Breast epithelium (tissue), 4 donors: ENCODE data around the gene CCSER1. TPM values are rescaled to one million over a fixed set of nuclear protein-coding genes. Genes with fewer than 3 reads are reported as not detected.

Experiments used
- DNase-seq, 2 donors: peaks; one replicate each; pipeline ENCODE4 v3.0.0-alpha.2; 2019; ENCODE audit warnings: low spot score in 2 of 2
- H3K27ac ChIP-seq, 2 donors: fragments of 200-600 bp; sonication (generic) in 1 of 2; one replicate each; pipeline ENCODE4 v1.5.1; 2016 to 2019; ENCODE audit warnings: mild to moderate bottlenecking in 1 of 2
- H3K27me3 ChIP-seq, 2 donors: fragments of 200-600 bp; sonication (generic) in 1 of 2; one replicate each; pipeline versions ENCODE4 v1.5.1 to v1.6.0; 2017 to 2019; ENCODE audit warnings: control low read depth in 1 of 2, mild to moderate bottlenecking in 1 of 2
- H3K36me3 ChIP-seq: fragments of 200-600 bp; one replicate; pipeline ENCODE4 v1.5.1; 2019
- H3K4me1 ChIP-seq, 2 donors: fragments of 200-600 bp; sonication (generic); one replicate each; pipeline ENCODE4 v1.5.1; 2016 to 2019; ENCODE audit warnings: control low read depth in 1 of 2
- H3K4me3 ChIP-seq, 3 donors: fragments of 200-600 bp; sonication (generic); 1 replicate in 2 of 3; 2 replicates in 1 of 3; pipeline ENCODE4 v1.5.1; 2016 to 2019; ENCODE audit warnings: mild to moderate bottlenecking in 3 of 3, moderate library complexity in 2 of 3
- H3K9me3 ChIP-seq, 2 donors: fragments of 200-600 bp; sonication (generic) in 1 of 2; one replicate each; pipeline ENCODE4 v1.5.1; 2016 to 2019; ENCODE audit warnings: control low read depth in 1 of 2
- CTCF ChIP-seq, 3 donors: fragments of 450-650 bp; IDR thresholded peaks; one replicate each; pipeline ENCODE4 v1.5.1; 2016 to 2017; ENCODE audit warnings: antibody characterized with exemption in 3 of 3, mild to moderate bottlenecking in 3 of 3, moderate library complexity in 3 of 3
- POLR2A ChIP-seq: fragments of 450-650 bp; IDR thresholded peaks from one replicate; pipeline ENCODE4 v1.6.1; 2016; ENCODE audit warnings: antibody characterized with exemption, mild to moderate bottlenecking, moderate library complexity
- POLR2AphosphoS5 ChIP-seq, 3 donors: sonication (generic); formaldehyde crosslinking; IDR thresholded peaks; one replicate each; pipeline ENCODE4 v1.6.1; 2017; ENCODE audit warnings: antibody characterized with exemption in 3 of 3
- intact Hi-C: fragments of 100-400 bp; cut with DNase I; formaldehyde crosslinking; loops from one replicate; pipeline ENCODE4 v1.15.1; 2023; ENCODE audit warnings: low total_unique reads
- total RNA-seq, 3 donors: library from RNA; depleted of rRNA; stranded (reverse); fragments of >200 nt; gene quantifications; one replicate each; pipeline ENCODE4 v1.1.0, GENCODE V29; 2016

Gene CCSER1
- total RNA-seq, 3 donors from 2014 or later = 6.4 to 73.3 (median 55.7) TPM

- no peaks in the 10 kb centered on the region for H3K27me3 ChIP-seq
- intact Hi-C loops = no loop called here
- TF ChIP-seq POLR2A = no peak
- no peak for TF ChIP-seq CTCF (IDR thresholded peaks at IDR 0.05)
- no peak for TF ChIP-seq POLR2AphosphoS5 (IDR thresholded peaks at IDR 0.05)
- no peak overlapping the region for H3K4me3 ChIP-seq
- no peaks in the 10 kb centered on the region for H3K9me3 ChIP-seq
- DNase-seq = no peak
- no peak overlapping the region for H3K27ac ChIP-seq
- no peaks in the 10 kb centered on the region for H3K4me1 ChIP-seq
- no peaks in the 10 kb centered on the region for H3K36me3 ChIP-seq
Observed at GRCh38 chr4:90580326-90580725, 453.1 kb downstream of the CCSER1 start.

GRCh38 chr4:90582087-90582486, 454.9 kb downstream of the CCSER1 start:
- DNase-seq = no peak
- Histone ChIP-seq H3K9me3 (no peaks in the 10 kb centered on the region), H3K4me3 (no peak overlapping the region), H3K27ac (no peak overlapping the region), H3K27me3 (no peaks in the 10 kb centered on the region), H3K36me3 (no peaks in the 10 kb centered on the region), H3K4me1 (no peaks in the 10 kb centered on the region)
- TF ChIP-seq POLR2AphosphoS5 (IDR thresholded peaks at IDR 0.05) (no peak), CTCF (IDR thresholded peaks at IDR 0.05) (no peak), POLR2A (no peak)
- intact Hi-C loops = no loop called here

GRCh38 chr4:90584051-90584450, 456.9 kb downstream of the CCSER1 start:
- no peak for DNase-seq
- no peak overlapping the region for H3K4me3 ChIP-seq
- TF ChIP-seq POLR2AphosphoS5 (IDR thresholded peaks at IDR 0.05) (no peak), CTCF (IDR thresholded peaks at IDR 0.05) (no peak), POLR2A (no peak)
- H3K27me3 ChIP-seq = no peaks in the 10 kb centered on the region
- H3K36me3 ChIP-seq = no peaks in the 10 kb centered on the region
- H3K9me3 ChIP-seq = no peaks in the 10 kb centered on the region
- intact Hi-C loops = no loop called here
- H3K27ac ChIP-seq = no peak overlapping the region
- H3K4me1 ChIP-seq = no peaks in the 10 kb centered on the region

- intact Hi-C loops = no loop called here
- H3K36me3 ChIP-seq = no peaks in the 10 kb centered on the region
- DNase-seq = no peak
- H3K4me1 ChIP-seq = no peaks in the 10 kb centered on the region
- H3K27me3 ChIP-seq = no peaks in the 10 kb centered on the region
- no peak overlapping the region for H3K4me3 ChIP-seq
- no peak overlapping the region for H3K27ac ChIP-seq
- H3K9me3 ChIP-seq = peaks cover 0 to 9% of the 10 kb centered on the region in 2 donors
- TF ChIP-seq POLR2AphosphoS5 (IDR thresholded peaks at IDR 0.05) (no peak), POLR2A (no peak), CTCF (IDR thresholded peaks at IDR 0.05) (no peak)
Observed at GRCh38 chr4:90585961-90586360, 458.8 kb downstream of the CCSER1 start.

- Histone ChIP-seq H3K27ac (no peak overlapping the region), H3K4me1 (no peaks in the 10 kb centered on the region), H3K27me3 (no peaks in the 10 kb centered on the region), H3K4me3 (no peak overlapping the region), H3K9me3 (peaks cover 0 to 9% of the 10 kb centered on the region in 2 donors), H3K36me3 (no peaks in the 10 kb centered on the region)
- TF ChIP-seq POLR2AphosphoS5 (IDR thresholded peaks at IDR 0.05) (no peak), POLR2A (no peak), CTCF (IDR thresholded peaks at IDR 0.05) (no peak)
- DNase-seq = no peak
- intact Hi-C loops = no loop called here
Observed at GRCh38 chr4:90586799-90587198, 459.6 kb downstream of the CCSER1 start.
